Aorta (tissue), 5 donors: ENCODE data around the gene NSD1. TPM values are rescaled to one million over a fixed set of nuclear protein-coding genes. Genes with fewer than 3 reads are reported as not detected.

Source experiments
- ATAC-seq: fragments of 200-7000 bp; cut with Tn5 transposase; one replicate; pipeline ENCODE4 v1.9.1; 2022; ENCODE audit warnings: moderate library complexity; ENCODE audit not compliant: low FRiP score
- DNase-seq, 2 donors: peaks; one replicate each; pipeline ENCODE4 v3.0.0-alpha.2; 2020
- H3K27ac ChIP-seq, 2 donors: one replicate each; pipeline ENCODE4 v1.5.1; 2013; ENCODE audit warnings: low read length in 2 of 2, mild to moderate bottlenecking in 2 of 2, moderate library complexity in 2 of 2, control low read depth in 1 of 2, inconsistent platforms in 1 of 2, low read depth in 1 of 2
- H3K27me3 ChIP-seq, 2 donors: one replicate each; pipeline ENCODE4 v1.6.1; 2013; ENCODE audit warnings: control low read depth in 1 of 2, low read length in 1 of 2, mild to moderate bottlenecking in 1 of 2, moderate library complexity in 1 of 2; ENCODE audit not compliant: insufficient read depth in 2 of 2, control insufficient read depth in 1 of 2
- H3K36me3 ChIP-seq, 2 donors: one replicate each; pipeline ENCODE4 v1.6.1; 2013; ENCODE audit warnings: control low read depth in 1 of 2, low read length in 1 of 2, mild to moderate bottlenecking in 1 of 2; ENCODE audit not compliant: insufficient read depth in 2 of 2, control insufficient read depth in 1 of 2
- H3K4me1 ChIP-seq, 2 donors: one replicate each; pipeline ENCODE4 v1.6.1; 2013; ENCODE audit warnings: low read length in 2 of 2, control low read depth in 1 of 2, mild to moderate bottlenecking in 1 of 2, moderate library complexity in 1 of 2; ENCODE audit not compliant: insufficient read depth in 2 of 2, control insufficient read depth in 1 of 2
- H3K4me3 ChIP-seq, 2 donors: one replicate each; pipeline ENCODE4 v1.5.1; 2013; ENCODE audit warnings: low read length in 2 of 2, control low read depth in 1 of 2, mild to moderate bottlenecking in 1 of 2
- H3K9me3 ChIP-seq: one replicate; pipeline ENCODE4 v1.6.1; 2013; ENCODE audit warnings: mild to moderate bottlenecking, low read length; ENCODE audit not compliant: control insufficient read depth
- WGBS, 2 donors: extraction: QIAGEN DNeasy Blood & Tissue Kit; methylation state at CpG; one replicate each; pipeline ENCODE4 v1.1.7; 2013; 5-methylcytosine and 5-hydroxymethylcytosine counted together
- intact Hi-C, 2 donors: fragments of 100-400 bp; cut with DNase I; formaldehyde crosslinking; loops; one replicate each; pipeline versions ENCODE4 v1.14.2 to v1.15.0; 2022
- polyA plus RNA-seq, 2 donors: library from polyadenylated mRNA; stranded (reverse); fragments of 200-250 nt; gene quantifications; one replicate each; pipeline ENCODE4 v1.2.3, GENCODE V29; 2013
- total RNA-seq, 2 donors: library from RNA; stranded (reverse); fragmentation: NEBNext Ultra II Directional; extraction: Animal tissue kit (Norgen Biotek cat#: 25700); gene quantifications; one replicate each; pipeline ENCODE4 v1.2.1, GENCODE V29; 2021
- donor health status: healthy with polysubstance abuse.
- donor health status: Bipolar disorder and iron deficiency.
- donor health status: DM: no; HTN: no; CAD: no.
- donor health status: DM: no; HTN: no; CAD: no.
- donor health status: DM: yes; HTN: yes; CAD: no.

Gene NSD1
- total and polyA plus RNA-seq, 4 donors, result 6.8 to 96.9 (median 35.3) TPM

DNA sequence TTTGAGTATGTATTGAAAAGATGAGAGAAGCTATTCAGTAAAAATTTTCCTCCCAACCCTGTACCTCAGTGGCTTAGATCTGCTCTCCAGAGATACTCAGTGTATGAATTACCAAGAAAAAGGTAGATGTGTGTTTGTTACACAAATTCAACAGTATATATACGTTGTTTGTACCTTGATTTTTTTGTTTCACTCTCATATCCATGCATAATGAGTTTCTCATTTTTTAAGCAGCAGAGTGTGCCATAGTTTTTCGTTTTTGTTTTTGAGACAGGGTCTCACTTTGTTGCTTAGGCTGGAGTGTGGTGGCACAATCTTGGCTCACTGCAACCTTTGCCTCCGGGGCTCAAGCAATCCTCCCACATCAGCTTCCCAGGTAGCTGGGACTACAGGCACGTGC, 92.2 kb downstream of the NSD1 start:
- intact Hi-C loops, result loop anchor here in 1 of 2 donors (10.0 kb wide), 1 partner anchor 111 kb away; no protein-coding TSS in a partner anchor
- Histone ChIP-seq H3K4me1 (peaks cover 0 to 2% of the 10 kb centered on the region in 2 donors), H3K27me3 (no peaks in the 10 kb centered on the region), H3K27ac (no peak overlapping the region), H3K4me3 (no peak overlapping the region), H3K9me3 (no peaks in the 10 kb centered on the region), H3K36me3 (no peaks in the 10 kb centered on the region)
- 91% methylated on average over 4 of the region's 4 CpGs for WGBS, 2 donors
- DNase-seq (no peak), ATAC-seq (no peak)

DNA sequence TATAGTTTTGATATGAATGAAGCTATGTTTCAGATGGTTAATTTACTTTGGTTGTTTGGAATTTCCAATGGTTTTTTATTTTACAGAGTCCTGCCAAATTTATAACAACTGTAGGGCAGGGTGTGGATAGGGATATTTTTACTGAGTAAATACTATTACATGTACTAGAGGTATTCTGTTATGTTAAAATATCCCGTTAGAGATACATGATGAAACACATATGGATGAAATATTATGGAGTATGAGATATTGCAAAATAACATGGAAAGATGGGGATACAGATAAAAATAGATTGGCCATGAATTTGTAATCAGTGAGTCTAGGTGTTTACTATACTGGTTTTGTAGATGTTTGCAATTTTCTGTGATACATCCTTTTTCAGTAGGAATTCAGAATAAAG, 93.3 kb downstream of the NSD1 start:
- Histone ChIP-seq H3K36me3 (no peaks in the 10 kb centered on the region), H3K27me3 (no peaks in the 10 kb centered on the region), H3K27ac (no peak overlapping the region), H3K9me3 (no peaks in the 10 kb centered on the region), H3K4me3 (no peak overlapping the region), H3K4me1 (peaks cover 0 to 2% of the 10 kb centered on the region in 2 donors)
- intact Hi-C loops, result loop anchor here in 1 of 2 donors (10.0 kb wide), 1 partner anchor 112 kb away; no protein-coding TSS in a partner anchor
- WGBS, 2 donors, result 63 to 72% methylated on average over 1 of the region's 1 CpG
- ATAC-seq, result no peak
- DNase-seq, result no peak

DNA sequence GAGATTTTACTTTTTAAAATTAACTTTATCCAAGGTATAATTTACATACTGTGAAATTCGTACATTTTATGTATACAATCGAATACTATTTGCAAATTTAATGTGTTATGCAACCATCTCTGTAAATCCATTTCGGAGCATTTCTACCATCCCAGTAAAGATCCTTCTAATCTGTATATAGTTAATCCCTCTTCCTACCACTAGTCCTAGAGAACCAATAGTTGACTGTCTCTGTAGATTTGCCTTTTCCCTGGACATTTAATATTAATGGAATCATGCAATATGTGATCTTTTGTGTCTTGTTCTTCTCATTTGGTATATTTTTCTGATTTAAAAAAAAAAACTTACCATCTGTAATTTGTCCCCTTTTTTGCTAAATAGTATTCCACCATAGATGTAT, 95.2 kb downstream of the NSD1 start:
- 95 to 97% methylated on average over 3 of the region's 3 CpGs for WGBS, 2 donors

DNA sequence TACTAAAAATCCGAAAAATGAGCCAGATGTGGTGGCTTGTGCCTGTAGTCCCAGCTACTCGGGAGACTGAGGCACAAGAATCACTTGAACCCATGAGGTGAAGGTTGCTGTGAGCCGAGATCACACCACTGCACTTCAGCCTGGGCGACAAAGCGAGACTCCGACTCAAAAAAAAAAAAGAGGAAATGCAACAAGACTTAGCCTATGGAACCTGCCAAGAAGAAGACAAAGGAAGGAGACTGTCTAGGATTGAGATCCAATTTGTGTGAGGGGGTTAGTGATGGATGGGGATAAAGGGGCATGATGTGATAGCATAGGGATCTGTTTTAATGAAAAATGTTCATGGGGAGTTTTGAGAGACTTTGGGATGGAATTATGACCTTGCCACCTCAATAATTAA, 97.1 kb downstream of the NSD1 start:
- DNase-seq (no peak), ATAC-seq (no peak)
- Histone ChIP-seq H3K27ac (no peak overlapping the region), H3K4me3 (no peak overlapping the region), H3K4me1 (peaks cover 2 to 5% of the 10 kb centered on the region in 2 donors), H3K27me3 (no peaks in the 10 kb centered on the region), H3K9me3 (no peaks in the 10 kb centered on the region), H3K36me3 (no peaks in the 10 kb centered on the region)
- WGBS, 2 donors, result 93 to 97% methylated on average over 6 of the region's 6 CpGs
- intact Hi-C loops, result no loop called here

More for the DNA sequence above, 95.2 kb downstream of the NSD1 start:
- peaks cover 2 to 5% of the 10 kb centered on the region in 2 donors for H3K4me1 ChIP-seq
- no peak overlapping the region for H3K4me3 ChIP-seq
- no peak for ATAC-seq
- no peaks in the 10 kb centered on the region for H3K27me3 ChIP-seq
- DNase-seq, result no peak
- H3K27ac ChIP-seq, result no peak overlapping the region
- intact Hi-C loops, result loop anchor here in 1 of 2 donors (10.0 kb wide), 1 partner anchor 114 kb away; no protein-coding TSS in a partner anchor
- H3K36me3 ChIP-seq, result no peaks in the 10 kb centered on the region
- no peaks in the 10 kb centered on the region for H3K9me3 ChIP-seq

DNA sequence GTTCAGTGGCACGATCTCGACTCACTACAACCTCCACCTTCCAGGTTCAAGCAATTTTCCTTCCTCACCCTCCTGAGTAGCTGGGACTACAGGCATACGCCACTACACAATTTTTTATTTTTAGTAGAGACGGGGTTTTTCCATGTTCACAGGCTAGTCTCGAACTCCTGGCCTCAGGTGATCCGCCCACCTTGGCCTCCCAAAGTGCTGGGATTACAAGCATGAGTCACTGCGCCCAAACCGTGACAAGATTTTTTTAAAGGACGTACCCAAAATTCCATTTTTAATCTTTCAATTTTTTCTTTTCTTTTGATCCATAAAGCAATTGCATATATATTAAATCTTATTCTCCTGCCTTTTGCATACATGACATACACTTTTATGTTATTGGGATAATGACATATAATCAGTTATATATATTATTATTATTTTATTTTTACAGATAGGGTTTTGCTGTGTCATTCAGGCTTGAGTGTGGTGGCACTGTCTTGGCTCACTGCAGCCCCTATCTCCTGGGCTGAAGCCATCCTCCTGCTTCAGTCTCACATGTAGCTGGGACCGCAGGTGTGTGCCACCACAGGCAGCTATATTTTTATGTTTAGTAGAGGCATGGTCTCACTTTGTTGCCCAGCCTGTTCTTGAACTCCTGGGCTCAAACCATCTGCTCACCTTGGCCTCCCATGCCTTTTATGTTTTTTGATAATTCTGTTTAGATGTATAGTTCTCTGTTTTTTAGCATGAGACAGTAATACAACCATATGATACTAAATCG, 98.1 kb downstream of the NSD1 start:
- DNase-seq (no peak), ATAC-seq (no peak)
- WGBS, 2 donors, result 92 to 95% methylated on average over 11 of the region's 11 CpGs
- peaks cover 2 to 5% of the 10 kb centered on the region in 2 donors for H3K4me1 ChIP-seq
- H3K9me3 ChIP-seq, result no peaks in the 10 kb centered on the region
- H3K27me3 ChIP-seq, result no peaks in the 10 kb centered on the region
- no peak overlapping the region for H3K27ac ChIP-seq
- H3K36me3 ChIP-seq, result no peaks in the 10 kb centered on the region
- intact Hi-C loops, result no loop called here
- no peak overlapping the region for H3K4me3 ChIP-seq

DNA sequence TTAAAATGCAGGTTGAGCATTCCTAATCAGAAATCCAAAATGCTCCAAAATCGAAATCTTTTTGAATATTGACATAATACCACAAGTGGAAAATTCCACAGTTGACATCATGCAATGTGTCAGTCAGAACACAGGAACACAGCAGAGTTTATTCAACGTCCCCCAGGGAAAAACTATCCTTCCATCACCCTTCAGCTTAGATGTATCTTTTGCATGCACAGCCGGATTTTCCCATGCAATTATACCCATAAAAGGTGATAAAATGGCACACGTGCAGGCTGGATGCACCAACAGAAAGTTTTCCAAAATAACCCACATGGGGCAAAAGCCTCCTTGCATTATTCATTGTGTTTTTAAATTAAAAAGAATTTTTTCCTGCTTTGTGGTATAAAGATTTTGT, 98.8 kb downstream of the NSD1 start:
- peaks cover 2 to 5% of the 10 kb centered on the region in 2 donors for H3K4me1 ChIP-seq
- no peaks in the 10 kb centered on the region for H3K9me3 ChIP-seq
- intact Hi-C loops, result no loop called here
- no peaks in the 10 kb centered on the region for H3K36me3 ChIP-seq
- DNase-seq, result no peak
- no peaks in the 10 kb centered on the region for H3K27me3 ChIP-seq
- ATAC-seq, result no peak
- H3K4me3 ChIP-seq, result no peak overlapping the region
- WGBS, 2 donors, result 12 to 13% methylated on average over 4 of the region's 4 CpGs
- no peak overlapping the region for H3K27ac ChIP-seq

DNA sequence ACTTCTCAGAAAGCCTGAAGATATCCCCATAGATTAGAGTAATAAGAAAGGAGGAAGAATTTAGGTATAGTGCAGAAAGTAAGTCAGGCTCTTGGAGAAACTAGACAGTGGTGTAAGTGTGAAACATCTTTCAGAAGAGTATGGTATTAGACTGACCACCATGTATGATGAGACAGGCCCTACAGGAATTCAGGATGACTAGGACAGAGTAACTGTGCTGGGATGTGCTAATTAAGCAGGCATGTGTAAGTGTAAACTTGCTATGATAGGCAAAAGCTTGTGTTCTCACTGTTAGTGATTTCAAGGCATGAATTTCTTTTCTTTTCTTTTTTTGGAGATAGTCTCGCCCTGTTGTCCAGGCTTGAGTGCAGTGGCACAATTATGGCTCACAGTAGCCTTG, 99.2 kb downstream of the NSD1 start:
- H3K4me3 ChIP-seq, result no peak overlapping the region
- no peaks in the 10 kb centered on the region for H3K9me3 ChIP-seq
- intact Hi-C loops, result no loop called here
- ATAC-seq, result no peak
- peaks cover 2 to 5% of the 10 kb centered on the region in 2 donors for H3K4me1 ChIP-seq
- no peaks in the 10 kb centered on the region for H3K36me3 ChIP-seq
- H3K27ac ChIP-seq, result no peak overlapping the region
- DNase-seq, result no peak
- no peaks in the 10 kb centered on the region for H3K27me3 ChIP-seq
- WGBS, 2 donors, result 50 to 82% methylated on average over 1 of the region's 1 CpG

DNA sequence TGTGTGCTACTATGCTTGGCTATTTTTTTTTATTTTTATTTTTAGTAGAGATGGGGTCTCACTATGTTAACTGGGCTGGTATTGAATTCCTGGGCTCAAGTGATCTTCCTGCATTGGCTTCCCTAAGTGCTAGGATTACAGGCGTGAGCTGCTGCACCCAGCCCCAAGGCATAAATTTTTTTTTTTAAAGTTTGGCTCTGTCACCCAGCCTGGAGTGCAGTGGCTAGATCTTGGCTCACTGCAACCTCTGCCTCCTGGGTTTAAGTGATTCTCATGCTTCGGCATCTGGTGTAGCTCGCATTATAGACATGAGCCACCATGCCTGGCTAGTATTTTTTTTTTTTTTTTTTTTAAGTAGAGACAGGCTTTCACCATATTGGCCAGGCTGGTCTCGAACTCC, 99.6 kb downstream of the NSD1 start:
- no peak overlapping the region for H3K4me3 ChIP-seq
- no peak for DNase-seq
- H3K4me1 ChIP-seq, result peaks cover 2 to 5% of the 10 kb centered on the region in 2 donors
- WGBS, 2 donors, result 30% methylated on average over 4 of the region's 4 CpGs
- H3K9me3 ChIP-seq, result no peaks in the 10 kb centered on the region
- ATAC-seq, result no peak
- intact Hi-C loops, result no loop called here
- H3K36me3 ChIP-seq, result peaks cover 0 to 1% of the 10 kb centered on the region in 2 donors
- no peak overlapping the region for H3K27ac ChIP-seq
- H3K27me3 ChIP-seq, result no peaks in the 10 kb centered on the region

DNA sequence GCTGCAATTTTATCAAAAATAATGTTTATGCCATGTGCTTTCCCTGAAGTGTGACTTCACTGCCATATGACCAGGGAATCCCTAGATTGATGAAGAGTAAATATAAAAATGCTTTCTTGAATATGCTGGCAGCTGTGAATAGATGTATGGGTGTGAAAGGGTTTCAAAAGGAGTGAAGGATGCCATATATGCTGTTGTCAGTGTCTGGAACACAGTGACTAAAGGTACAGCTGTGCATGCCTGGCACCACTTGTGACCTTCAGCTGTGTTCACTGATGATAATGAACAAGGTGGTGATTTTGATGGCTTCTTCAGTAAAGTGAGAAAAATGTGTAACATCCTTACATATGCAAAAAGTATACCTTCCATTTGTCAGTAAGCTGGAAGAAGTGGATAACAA, 100.2 kb downstream of the NSD1 start:
- no peak overlapping the region for H3K27ac ChIP-seq
- intact Hi-C loops, result no loop called here
- DNase-seq, result no peak
- H3K27me3 ChIP-seq, result no peaks in the 10 kb centered on the region
- H3K4me3 ChIP-seq, result no peak overlapping the region
- no peaks in the 10 kb centered on the region for H3K9me3 ChIP-seq
- ATAC-seq, result no peak
- H3K4me1 ChIP-seq, result peaks cover 2 to 5% of the 10 kb centered on the region in 2 donors
- H3K36me3 ChIP-seq, result peaks cover 0 to 3% of the 10 kb centered on the region in 2 donors
